Effector memory CD4-positive, alpha-beta T cell (primary cell): ENCODE measurements around the gene MINDY3.
"Not testable (repeated sequence)": the region's sequence is repeated elsewhere in the genome, so short reads cannot be mapped to it uniquely, and the experiment has no call there.

Experiments used
- DNase-seq, 3 donors: peaks; one replicate each; pipeline ENCODE4 v3.0.0-alpha.2; 2020
- H3K27ac ChIP-seq: 2 replicates; pipeline ENCODE4 v1.7.0; 2013; ENCODE audit warnings: mild to moderate bottlenecking, low read length, moderate library complexity; ENCODE audit not compliant: insufficient read depth, poor library complexity, severe bottlenecking
- H3K27me3 ChIP-seq: replicated peaks from 2 replicates; pipeline ENCODE4 v1.7.0; 2013; ENCODE audit warnings: mild to moderate bottlenecking, low read length; ENCODE audit not compliant: insufficient read depth, control insufficient read depth, poor library complexity, severe bottlenecking
- H3K36me3 ChIP-seq: 2 replicates; pipeline ENCODE4 v1.7.0; 2013; ENCODE audit warnings: mild to moderate bottlenecking, low read length, moderate library complexity; ENCODE audit not compliant: control insufficient read depth, insufficient read depth
- H3K4me1 ChIP-seq: 2 replicates; pipeline ENCODE4 v1.7.0; 2013; ENCODE audit warnings: low read length, mild to moderate bottlenecking; ENCODE audit not compliant: control insufficient read depth, insufficient read depth, poor library complexity, severe bottlenecking
- H3K4me3 ChIP-seq: 2 replicates; pipeline ENCODE4 v1.7.0; 2013; ENCODE audit warnings: low read length, low read depth, mild to moderate bottlenecking; ENCODE audit not compliant: insufficient read depth, poor library complexity, severe bottlenecking
- H3K9me3 ChIP-seq: 2 replicates; pipeline ENCODE4 v1.7.0; 2013; ENCODE audit warnings: mild to moderate bottlenecking, low read length, moderate library complexity; ENCODE audit not compliant: control insufficient read depth

The MINDY3 gene

GRCh38 chr10:15876274-15876673, 16.0 kb upstream of the MINDY3 start:
- not testable (repeated sequence) for H3K4me3 ChIP-seq, DNase-seq, H3K27ac ChIP-seq, H3K27me3 ChIP-seq, H3K4me1 ChIP-seq, H3K9me3 ChIP-seq, H3K36me3 ChIP-seq

DNA sequence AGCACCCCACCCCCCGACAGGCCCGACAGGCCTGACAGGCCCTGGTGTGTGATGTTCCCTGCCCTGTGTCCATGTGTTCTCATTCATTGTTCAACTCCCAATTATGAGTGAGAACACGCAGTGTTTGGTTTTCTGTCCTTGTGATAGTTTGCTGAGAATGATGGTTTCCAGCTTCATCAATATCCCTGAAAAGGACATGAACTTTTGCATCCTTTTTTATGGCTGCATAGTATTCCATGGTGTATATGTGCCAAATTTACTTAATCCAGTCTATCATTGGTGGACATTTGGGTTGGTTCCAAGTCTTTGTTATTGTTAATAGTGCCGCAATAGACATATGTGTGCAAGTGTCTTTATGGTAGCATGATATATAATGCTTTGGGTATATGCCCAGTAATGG, 12.3 kb upstream of the MINDY3 start:
- not testable (repeated sequence) for H3K4me1 ChIP-seq, DNase-seq, H3K27me3 ChIP-seq, H3K4me3 ChIP-seq, H3K36me3 ChIP-seq, H3K27ac ChIP-seq, H3K9me3 ChIP-seq

DNA sequence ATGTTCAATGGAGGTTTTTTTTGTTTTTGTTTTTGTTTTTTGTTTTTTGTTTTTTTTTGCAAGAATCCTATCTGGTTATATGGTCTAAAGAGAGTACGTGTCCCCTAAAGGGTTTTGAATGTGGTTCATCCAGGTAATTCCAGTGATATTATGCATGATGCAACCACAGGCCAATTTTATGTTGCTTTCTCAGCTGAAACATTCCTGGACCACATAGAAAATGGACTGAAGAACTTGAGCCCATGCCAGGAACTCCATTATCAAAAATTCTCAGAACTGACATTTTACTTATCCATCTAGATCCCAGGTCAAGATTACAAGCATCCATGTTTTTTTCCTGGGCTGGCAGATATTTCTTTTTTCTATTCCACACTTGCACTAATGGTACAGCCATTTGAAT, 11.5 kb upstream of the MINDY3 start:
- Histone ChIP-seq H3K27me3 (no peaks in the 10 kb centered on the region), H3K4me1 (no peaks in the 10 kb centered on the region), H3K9me3 (no peaks in the 10 kb centered on the region), H3K36me3 (no peaks in the 10 kb centered on the region), H3K4me3 (no peak overlapping the region), H3K27ac (no peak overlapping the region)
- DNase-seq, result no peak

DNA sequence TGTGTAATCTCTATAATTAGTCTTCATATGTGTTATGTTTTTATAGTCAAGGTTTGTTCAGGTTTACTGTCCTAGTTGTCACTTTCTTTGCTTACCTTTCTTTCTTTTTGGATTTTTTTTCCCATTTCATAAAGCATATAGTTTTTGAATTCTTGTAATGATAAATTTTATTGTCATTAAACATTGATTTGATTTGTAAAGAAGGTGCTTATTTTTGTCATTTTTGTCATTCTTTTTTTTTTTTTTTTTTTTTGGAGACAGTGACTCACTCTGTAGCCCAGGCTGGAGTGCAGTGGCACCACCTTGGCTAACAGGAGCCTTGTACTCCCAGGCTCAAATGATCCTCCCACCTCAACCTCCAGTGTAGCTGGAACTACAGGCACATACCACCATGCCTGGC, 9.6 kb upstream of the MINDY3 start:
- H3K27me3 ChIP-seq, result no peaks in the 10 kb centered on the region
- H3K27ac ChIP-seq, result no peak overlapping the region
- H3K4me3 ChIP-seq, result no peak overlapping the region
- H3K36me3 ChIP-seq, result no peaks in the 10 kb centered on the region
- DNase-seq, result no peak
- H3K9me3 ChIP-seq, result no peaks in the 10 kb centered on the region
- no peaks in the 10 kb centered on the region for H3K4me1 ChIP-seq

GRCh38 chr10:15868006-15868405, 7.7 kb upstream of the MINDY3 start:
- Histone ChIP-seq H3K9me3 (no peaks in the 10 kb centered on the region), H3K27me3 (no peaks in the 10 kb centered on the region), H3K36me3 (no peaks in the 10 kb centered on the region), H3K4me1 (no peaks in the 10 kb centered on the region), H3K4me3 (no peak overlapping the region), H3K27ac (no peak overlapping the region)
- no peak for DNase-seq

GRCh38 chr10:15865304-15865703, 5.0 kb upstream of the MINDY3 start:
- no peaks in the 10 kb centered on the region for H3K9me3 ChIP-seq
- no peak overlapping the region for H3K27ac ChIP-seq

DNA sequence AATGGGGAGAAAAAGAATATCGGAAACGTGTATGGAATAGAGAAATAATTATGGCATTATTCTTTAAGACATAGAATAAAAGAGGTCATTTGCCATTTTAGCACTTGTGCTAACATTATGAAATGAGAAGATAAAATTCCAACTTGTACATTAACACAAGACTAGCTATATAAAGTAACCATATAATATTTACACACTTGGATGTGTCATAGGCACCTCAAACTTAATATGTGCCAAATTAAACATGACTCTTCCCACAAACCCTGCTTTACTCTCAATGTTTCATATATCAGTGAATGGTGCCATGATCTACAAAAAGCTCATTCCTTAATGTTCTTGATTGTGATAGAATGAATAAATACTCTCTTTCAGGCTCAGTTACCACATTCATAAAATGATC, 4.1 kb upstream of the MINDY3 start:
- H3K27ac ChIP-seq, result no peak overlapping the region
- H3K27me3 ChIP-seq, result no peaks in the 10 kb centered on the region
- H3K4me1 ChIP-seq, result peaks cover 5% of the 10 kb centered on the region
- no peaks in the 10 kb centered on the region for H3K9me3 ChIP-seq
- peaks cover 3% of the 10 kb centered on the region for H3K36me3 ChIP-seq
- no peak overlapping the region for H3K4me3 ChIP-seq
- no peak for DNase-seq

More at GRCh38 chr10:15865304-15865703, 5.0 kb upstream of the MINDY3 start:
- H3K36me3 ChIP-seq, result no peaks in the 10 kb centered on the region
- peaks cover 5% of the 10 kb centered on the region for H3K4me1 ChIP-seq
- H3K27me3 ChIP-seq, result no peaks in the 10 kb centered on the region
- no peak overlapping the region for H3K4me3 ChIP-seq
- DNase-seq, result no peak

- Histone ChIP-seq H3K4me1 (peaks cover 9% of the 10 kb centered on the region), H3K4me3 (no peak overlapping the region), H3K27me3 (no peaks in the 10 kb centered on the region), H3K36me3 (peaks cover 3% of the 10 kb centered on the region), H3K9me3 (no peaks in the 10 kb centered on the region), H3K27ac (no peak overlapping the region)
- no peak for DNase-seq
Observed at GRCh38 chr10:15863733-15864132, 3.4 kb upstream of the MINDY3 start.

DNA sequence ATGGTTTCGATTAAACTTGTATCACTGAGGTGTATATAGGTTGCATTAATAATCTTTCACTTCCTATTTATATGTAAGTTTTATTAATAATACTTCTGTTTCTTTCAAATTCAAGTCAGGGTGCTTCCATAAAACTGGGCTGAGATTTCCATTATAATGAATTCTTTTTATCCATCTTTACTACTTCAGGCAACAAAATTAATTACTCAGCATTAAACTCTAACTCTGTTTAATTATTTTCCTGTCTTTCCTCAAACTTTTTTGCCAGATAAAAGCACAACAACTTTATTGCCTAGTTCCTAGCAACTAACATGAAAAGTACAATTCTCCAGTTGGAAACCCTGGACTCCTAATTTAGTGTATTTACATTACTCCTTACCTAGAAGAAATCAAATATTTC, 3.0 kb upstream of the MINDY3 start:
- Histone ChIP-seq H3K27ac (no peak overlapping the region), H3K4me1 (peaks cover 13% of the 10 kb centered on the region), H3K4me3 (no peak overlapping the region), H3K27me3 (no peaks in the 10 kb centered on the region), H3K9me3 (no peaks in the 10 kb centered on the region), H3K36me3 (peaks cover 3% of the 10 kb centered on the region)
- no peak for DNase-seq

DNA sequence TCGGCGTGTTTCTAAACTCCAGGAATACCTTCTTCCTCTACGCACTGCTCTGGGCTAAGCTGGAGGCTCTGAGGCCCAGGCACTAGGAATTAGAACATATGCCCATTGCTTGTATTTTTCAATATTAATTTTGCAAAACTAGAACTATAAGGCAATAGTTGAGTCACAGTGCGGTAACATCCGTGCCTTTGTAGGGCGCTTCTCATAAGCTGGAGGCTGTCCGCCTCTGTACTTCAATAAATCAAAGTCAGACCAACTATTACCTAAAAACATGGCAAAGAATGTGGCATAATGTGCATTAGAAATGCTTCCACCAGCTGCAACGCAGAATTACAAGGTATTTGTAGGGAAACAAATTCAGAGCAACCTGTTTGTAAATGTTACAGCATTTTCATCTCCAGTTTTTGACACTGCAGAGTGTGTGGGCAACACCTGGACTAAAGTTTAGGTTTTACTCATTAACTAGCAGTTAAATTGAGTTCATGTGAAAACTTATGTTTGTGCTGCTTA, 440 bp upstream of the MINDY3 start:
- H3K27ac ChIP-seq, result peak overlapping the region; percentile 71

GRCh38 chr10:15859509-15859905, 800 bp downstream of the MINDY3 start:
- peaks cover 16% of the 10 kb centered on the region for H3K4me1 ChIP-seq
- H3K27ac ChIP-seq, result peak overlapping the region; percentile 71
- DNase-seq, result no peak
- H3K9me3 ChIP-seq, result no peaks in the 10 kb centered on the region
- no peaks in the 10 kb centered on the region for H3K27me3 ChIP-seq
- H3K4me3 ChIP-seq, result peak overlapping the region; percentile 99
- peaks cover 3% of the 10 kb centered on the region for H3K36me3 ChIP-seq

More for the DNA sequence above, 440 bp upstream of the MINDY3 start:
- no peaks in the 10 kb centered on the region for H3K9me3 ChIP-seq
- H3K27me3 ChIP-seq, result no peaks in the 10 kb centered on the region
- peaks cover 3% of the 10 kb centered on the region for H3K36me3 ChIP-seq
- DNase-seq, result no peak
- H3K4me1 ChIP-seq, result peaks cover 16% of the 10 kb centered on the region
- H3K4me3 ChIP-seq, result peak overlapping the region; percentile 99
